Psoas muscle (tissue), 8 donors: ENCODE data around the gene PRKACB. TPM values are rescaled to one million over a fixed set of nuclear protein-coding genes. Genes with fewer than 3 reads are reported as not detected.

Source experiments
- ATAC-seq, 4 donors: fragments of 200-7000 bp; cut with Tn5 transposase; one replicate each; pipeline ENCODE4 v1.9.1; 2020; ENCODE audit warnings: moderate library complexity in 3 of 4, mild to moderate bottlenecking in 2 of 4
- DNase-seq, 2 donors: peaks; one replicate each; pipeline ENCODE4 v3.0.0-alpha.2; 2020
- H3K27ac ChIP-seq: fragments of 200-600 bp; one replicate; pipeline ENCODE4 v1.8.0; 2022
- H3K27me3 ChIP-seq, 3 donors: fragments of 200-600 bp in 1 of 3; one replicate each; pipeline versions ENCODE4 v1.6.1 to v1.8.0; 2013 to 2022; ENCODE audit warnings: low read length in 2 of 3, mild to moderate bottlenecking in 2 of 3, moderate library complexity in 1 of 3; ENCODE audit not compliant: insufficient read depth in 3 of 3
- H3K36me3 ChIP-seq, 2 donors: fragments of 200-600 bp in 1 of 2; one replicate each; pipeline versions ENCODE4 v1.6.1 to v1.8.0; 2013 to 2022; ENCODE audit warnings: low read depth in 1 of 2, mild to moderate bottlenecking in 1 of 2, moderate library complexity in 1 of 2; ENCODE audit not compliant: insufficient read depth in 1 of 2
- H3K4me1 ChIP-seq: fragments of 200-600 bp; one replicate; pipeline ENCODE4 v1.8.0; 2022
- H3K4me3 ChIP-seq: fragments of 200-600 bp; one replicate; pipeline ENCODE4 v1.8.0; 2022; ENCODE audit warnings: mild to moderate bottlenecking
- H3K9me3 ChIP-seq: fragments of 200-600 bp; one replicate; pipeline ENCODE4 v1.8.0; 2022
- CTCF ChIP-seq: fragments of 200-600 bp; IDR thresholded peaks from one replicate; pipeline ENCODE4 v1.8.0; 2022; ENCODE audit warnings: antibody characterized with exemption
- WGBS, 3 donors: extraction: QIAGEN DNeasy Blood & Tissue Kit; methylation state at CpG; one replicate each; pipeline versions ENCODE4 v1.1.6 to v1.1.7; 2013; 5-methylcytosine and 5-hydroxymethylcytosine counted together
- intact Hi-C, 2 donors: fragments of 100-400 bp; cut with DNase I; formaldehyde crosslinking; loops; one replicate each; pipeline versions ENCODE4 v1.11.0 to v1.14.2; 2022
- polyA plus RNA-seq, 3 donors: library from polyadenylated mRNA; stranded (reverse); fragments of 200-250 nt; gene quantifications; one replicate each; pipeline ENCODE4 v1.2.3, GENCODE V29; 2013
- total RNA-seq, 4 donors: library from RNA; stranded (reverse); fragmentation: NEBNext Ultra II Directional in 2 of 4; extraction: Animal tissue kit (Norgen Biotek cat#: 25700) in 2 of 4; gene quantifications; one replicate each; pipeline versions ENCODE4 v1.2.1 to v1.2.4, GENCODE V29; 2021 to 2023
- donor health status: healthy with polysubstance abuse.
- donor health status: DM: no; HTN: no; CAD: no; lungs with moderate emphysema.
- donor health status: Bipolar disorder and iron deficiency.
- donor health status: healthy.
- donor health status: DM: yes; HTN: yes; CAD: no.
- donor health status: DM: no; HTN: no; CAD: no.
- donor health status: DM: no; HTN: no; CAD: no.
- donor health status: DM: yes; HTN: yes; CAD: no.

PRKACB gene
- total and polyA plus RNA-seq, 7 donors = 2.6 to 24.5 (median 4.9) TPM

DNA sequence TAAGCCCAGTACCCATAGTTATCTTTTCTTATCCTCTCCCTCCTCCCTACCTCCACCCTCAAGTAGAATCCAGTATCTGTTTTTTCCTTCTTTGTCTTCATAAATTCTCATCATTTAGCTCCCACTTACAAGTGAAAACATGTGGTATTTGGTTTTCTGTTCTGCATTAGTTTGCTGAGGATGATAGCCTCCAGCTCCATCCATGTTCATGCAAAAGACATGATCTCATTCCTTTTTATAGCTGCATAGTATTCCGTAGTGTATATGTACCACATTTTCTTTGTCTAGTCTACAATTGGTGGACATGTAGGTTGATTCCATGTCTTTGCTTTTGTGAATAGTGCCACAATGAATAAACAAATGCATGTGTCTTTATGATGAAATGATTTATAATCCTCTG lies 55.2 kb downstream of the PRKACB start:
- intact Hi-C loops = no loop called here
- Histone ChIP-seq H3K9me3 (no peaks in the 10 kb centered on the region), H3K4me3 (no peak overlapping the region), H3K36me3 (peaks cover 0 to 32% of the 10 kb centered on the region in 2 donors), H3K27me3 (no peaks in the 10 kb centered on the region), H3K4me1 (no peaks in the 10 kb centered on the region), H3K27ac (no peak overlapping the region)
- no peak for ATAC-seq
- 99 to 100% (median 100%) methylated on average over 1 of the region's 1 CpG for WGBS, 3 donors
- no peak for DNase-seq
- TF ChIP-seq CTCF = no peak

GRCh38 chr1:84202126-84202525 lies 58.1 kb downstream of the PRKACB start:
- intact Hi-C loops = no loop called here
- H3K27me3 ChIP-seq = no peaks in the 10 kb centered on the region
- ATAC-seq (no peak), DNase-seq (no peak)
- no peak overlapping the region for H3K4me3 ChIP-seq
- TF ChIP-seq CTCF = no peak
- no peaks in the 10 kb centered on the region for H3K9me3 ChIP-seq
- peaks cover 0 to 26% of the 10 kb centered on the region in 2 donors for H3K36me3 ChIP-seq
- no peaks in the 10 kb centered on the region for H3K4me1 ChIP-seq
- H3K27ac ChIP-seq = no peak overlapping the region

DNA sequence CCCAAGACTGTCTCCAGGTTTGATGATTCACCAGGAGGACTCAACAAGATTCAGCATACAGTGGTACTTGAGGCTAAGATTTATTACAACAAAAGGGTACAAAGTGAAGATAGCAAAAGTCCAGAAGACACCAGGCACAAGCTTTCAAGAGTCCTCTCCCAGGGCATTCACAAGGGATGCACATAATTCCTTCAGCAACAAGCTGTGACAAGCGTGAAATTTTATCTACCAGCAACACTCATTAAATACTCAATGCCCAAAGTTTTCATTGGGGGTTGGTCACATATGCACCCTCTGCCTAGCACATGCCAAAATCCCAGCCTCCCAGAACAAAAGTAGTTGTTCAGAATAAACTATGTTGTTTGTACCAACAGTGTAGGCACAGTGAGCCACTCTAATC lies 62.3 kb downstream of the PRKACB start:
- intact Hi-C loops = no loop called here
- no peak for TF ChIP-seq CTCF
- Histone ChIP-seq H3K36me3 (no peaks in the 10 kb centered on the region), H3K9me3 (no peaks in the 10 kb centered on the region), H3K4me3 (no peak overlapping the region), H3K4me1 (peaks cover 4% of the 10 kb centered on the region), H3K27ac (no peak overlapping the region), H3K27me3 (no peaks in the 10 kb centered on the region)
- ATAC-seq (no peak), DNase-seq (no peak)
- WGBS, 3 donors = 86 to 100% (median 96%) methylated on average over 1 of the region's 1 CpG

- no peak for ATAC-seq
- no peak for DNase-seq
- intact Hi-C loops = no loop called here
- Histone ChIP-seq H3K4me1 (peaks cover 4% of the 10 kb centered on the region), H3K27me3 (no peaks in the 10 kb centered on the region), H3K27ac (no peak overlapping the region), H3K36me3 (no peaks in the 10 kb centered on the region), H3K4me3 (no peak overlapping the region), H3K9me3 (no peaks in the 10 kb centered on the region)
- no peak for TF ChIP-seq CTCF
Observed at GRCh38 chr1:84208935-84209334, 64.9 kb downstream of the PRKACB start.

DNA sequence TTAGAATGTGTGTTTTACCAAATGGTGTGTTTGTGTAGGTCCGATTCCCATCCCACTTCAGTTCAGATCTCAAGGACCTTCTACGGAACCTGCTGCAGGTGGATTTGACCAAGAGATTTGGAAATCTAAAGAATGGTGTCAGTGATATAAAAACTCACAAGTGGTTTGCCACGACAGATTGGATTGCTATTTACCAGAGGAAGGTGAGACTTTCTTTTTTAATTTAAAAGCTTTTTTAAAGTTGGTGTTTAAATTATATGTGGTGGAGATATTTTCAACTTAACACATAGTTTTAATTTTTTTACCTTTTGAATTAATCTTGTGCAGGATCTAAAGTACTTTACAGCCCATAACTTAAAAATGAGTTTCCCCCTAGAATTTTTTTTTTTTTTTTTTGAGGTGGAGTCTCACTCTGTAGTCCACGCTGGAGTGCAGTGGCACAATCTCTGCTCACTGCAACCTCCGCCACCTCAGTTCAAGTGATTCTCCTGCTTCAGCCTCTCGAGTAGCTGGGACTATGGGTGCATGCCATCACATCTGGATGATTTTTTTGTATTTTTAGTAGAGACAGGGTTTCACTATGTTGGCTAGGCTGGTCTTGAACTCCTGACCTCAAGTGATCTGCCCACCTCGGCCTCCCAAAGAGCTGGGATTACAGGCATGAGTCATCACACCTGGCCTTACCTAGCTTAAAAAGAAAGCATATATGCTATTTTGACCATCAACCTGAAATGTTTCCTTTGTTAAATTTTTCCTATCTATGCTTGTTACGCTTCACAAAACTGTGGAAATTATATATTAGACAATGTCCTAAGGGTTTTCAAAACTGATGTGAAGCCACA lies 70.3 kb downstream of the PRKACB start:
- DNase-seq (no peak), ATAC-seq (no peak)
- Histone ChIP-seq H3K27ac (no peak overlapping the region), H3K27me3 (no peaks in the 10 kb centered on the region), H3K4me1 (no peaks in the 10 kb centered on the region), H3K9me3 (no peaks in the 10 kb centered on the region), H3K36me3 (no peaks in the 10 kb centered on the region), H3K4me3 (no peak overlapping the region)
- 90 to 93% (median 91%) methylated on average over 8 of the region's 8 CpGs for WGBS, 3 donors
- TF ChIP-seq CTCF = no peak
- intact Hi-C loops = no loop called here
